Nucleus accumbens (tissue), 56 donors: Measurements from ENCODE around the gene C6orf141.

ENCODE experiments used
- DNase-seq, 56 donors: peaks; one replicate each; lab custom pipeline; 2025; lab: John Stamatoyannopoulos, UW

The C6orf141 gene

DNA sequence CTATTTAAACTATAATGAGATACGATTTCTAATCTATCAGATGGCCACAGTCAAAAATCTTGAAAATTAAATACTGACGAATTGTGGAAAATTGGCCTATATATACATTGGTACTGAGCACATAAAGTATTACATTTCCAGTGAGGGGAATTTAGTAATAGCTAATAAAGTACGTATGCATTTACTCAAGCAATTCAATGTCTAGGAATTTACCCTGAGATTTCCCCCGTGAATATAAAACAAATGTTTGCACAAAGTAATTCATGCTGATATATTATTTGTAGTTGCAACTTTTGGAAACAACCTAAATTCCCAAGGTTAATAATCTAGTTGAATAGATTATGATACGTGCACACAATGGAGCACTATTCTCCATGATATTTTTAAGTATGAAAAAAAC, 14.7 kb upstream of the C6orf141 start:
- no peak for DNase-seq

DNA sequence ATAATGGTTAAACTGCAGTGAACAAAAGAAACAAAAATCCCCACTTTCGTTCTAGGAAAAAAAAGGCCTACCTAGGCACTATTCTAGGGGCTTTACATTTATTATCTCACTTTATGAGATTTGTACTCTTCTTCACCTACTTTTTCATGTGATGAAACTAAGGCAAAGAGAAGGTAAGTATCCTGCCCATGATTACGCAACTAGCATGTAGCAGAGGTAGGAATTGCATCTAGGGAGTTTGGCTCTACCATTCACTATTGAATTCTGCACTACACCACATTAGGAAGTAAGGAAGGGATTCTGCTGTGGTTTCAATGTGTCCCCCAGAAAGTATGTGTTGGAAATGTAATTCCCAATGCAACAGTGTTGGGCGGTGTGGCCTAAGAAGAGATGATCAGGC, 11.4 kb upstream of the C6orf141 start:
- DNase-seq: no peak

DNA sequence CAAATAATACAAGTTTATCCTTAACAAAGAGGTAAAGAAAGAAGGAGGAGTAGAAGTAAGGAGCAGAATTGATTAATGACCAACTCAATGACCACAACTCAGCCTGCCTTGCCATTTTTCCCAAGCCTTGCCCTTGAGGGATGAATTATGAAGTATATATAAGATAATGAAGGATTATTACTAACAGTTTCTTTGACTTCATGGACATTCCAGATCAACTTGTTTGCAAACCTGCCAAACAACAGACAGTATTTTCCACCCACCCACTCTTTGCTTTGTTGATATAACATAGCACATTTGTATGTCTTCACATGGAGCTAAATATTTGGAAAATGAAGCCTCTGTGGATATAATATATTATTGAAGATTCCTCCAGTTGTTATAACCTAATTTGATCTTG, 9.9 kb upstream of the C6orf141 start:
- no peak for DNase-seq

DNA sequence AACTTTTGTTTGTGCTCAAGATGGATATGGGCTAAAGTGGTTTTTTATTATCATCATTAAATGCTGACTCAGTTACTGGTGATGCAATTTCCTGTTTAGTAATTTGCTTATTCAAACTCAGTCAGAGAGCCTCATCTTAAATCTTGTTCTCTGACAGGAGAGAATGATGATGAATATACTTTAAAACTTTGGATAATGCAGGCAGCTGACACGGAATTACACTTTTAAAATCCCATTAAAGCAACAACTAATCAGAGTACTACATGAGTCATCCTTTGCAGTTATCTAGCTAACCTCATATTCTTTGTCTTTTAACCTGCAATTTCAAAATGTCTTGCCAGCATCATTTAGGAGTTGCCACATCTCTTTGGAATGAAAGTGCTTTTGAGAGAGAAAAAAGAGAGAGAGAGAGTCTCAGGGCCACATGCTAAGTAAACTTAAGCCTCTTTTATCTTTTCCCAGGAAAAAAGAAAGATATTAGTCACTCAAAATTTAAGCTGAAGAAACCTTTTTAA, 9.2 kb upstream of the C6orf141 start:
- no peak for DNase-seq

DNA sequence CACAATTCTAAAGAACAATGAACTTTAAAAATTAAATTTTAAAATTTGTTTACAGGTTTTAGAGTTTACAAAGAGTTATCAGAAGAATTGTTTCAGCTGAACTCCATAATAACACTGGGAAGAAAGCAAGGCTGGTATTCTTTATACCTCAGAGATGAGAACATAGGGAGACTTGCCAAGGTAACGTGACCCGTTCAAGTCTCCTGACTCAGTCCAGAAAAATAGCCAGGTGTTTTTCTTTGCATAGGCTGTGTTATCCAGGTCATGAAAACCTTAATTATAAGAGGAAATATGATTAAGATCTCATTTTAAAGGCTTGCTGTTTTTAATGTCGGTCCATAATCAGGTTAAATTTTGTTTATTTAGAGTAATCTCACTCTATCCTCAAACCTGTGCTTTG, 8.5 kb upstream of the C6orf141 start:
- no peak for DNase-seq

DNA sequence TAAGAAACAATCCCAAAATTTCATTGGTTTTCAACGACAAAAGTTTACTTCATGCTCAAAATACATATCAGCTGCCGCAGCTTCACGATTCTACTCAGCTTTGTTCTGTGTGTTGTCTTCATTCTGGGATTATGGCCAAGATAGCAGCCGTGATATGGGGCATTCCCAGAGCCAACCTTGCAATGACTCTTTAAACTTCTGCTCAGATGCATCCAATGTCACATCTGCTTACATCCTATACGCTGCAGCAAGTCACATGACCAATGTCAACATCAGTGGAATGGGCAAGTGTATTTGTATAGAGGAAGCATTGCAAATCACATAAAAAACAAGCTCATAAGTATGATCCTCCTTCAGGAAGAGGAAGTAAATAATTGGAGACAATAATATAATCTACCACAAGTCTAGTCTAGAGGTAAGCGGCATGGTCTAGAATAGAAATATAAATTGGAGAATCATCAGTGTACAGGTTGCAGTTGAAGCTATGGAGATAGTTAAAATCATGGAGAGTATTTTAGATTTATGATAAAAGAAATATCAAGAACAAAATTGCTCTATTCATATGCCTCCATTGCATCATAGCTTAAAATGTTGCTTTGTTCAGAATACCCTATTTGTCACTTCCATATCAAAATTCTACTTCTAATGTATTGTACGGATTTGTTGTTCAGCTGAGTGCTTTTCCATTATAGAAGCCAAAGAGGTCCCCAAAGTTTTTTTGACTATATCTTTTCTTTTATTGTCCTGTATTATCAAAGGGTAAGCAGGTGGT, 7.2 kb upstream of the C6orf141 start:
- no peak for DNase-seq

DNA sequence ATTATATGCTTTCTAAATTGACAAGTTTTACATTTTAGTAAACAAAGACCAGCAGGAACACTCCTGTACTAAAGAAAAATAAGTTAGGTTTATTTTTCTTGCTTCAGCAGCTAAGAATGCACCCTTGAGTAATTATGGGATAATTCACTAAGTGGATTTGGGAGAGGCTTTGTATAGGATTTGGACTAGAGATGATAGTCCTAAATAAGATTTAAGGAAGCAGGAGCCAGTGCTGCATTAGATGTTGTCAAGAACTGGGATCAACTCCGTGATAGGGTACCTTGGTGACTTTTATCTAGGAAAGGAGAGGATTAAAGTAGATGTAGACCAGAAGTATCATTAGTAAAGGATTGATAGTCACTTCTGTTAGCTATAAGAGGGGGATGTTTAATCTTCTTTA, 4.1 kb upstream of the C6orf141 start:
- DNase-seq: no peak

DNA sequence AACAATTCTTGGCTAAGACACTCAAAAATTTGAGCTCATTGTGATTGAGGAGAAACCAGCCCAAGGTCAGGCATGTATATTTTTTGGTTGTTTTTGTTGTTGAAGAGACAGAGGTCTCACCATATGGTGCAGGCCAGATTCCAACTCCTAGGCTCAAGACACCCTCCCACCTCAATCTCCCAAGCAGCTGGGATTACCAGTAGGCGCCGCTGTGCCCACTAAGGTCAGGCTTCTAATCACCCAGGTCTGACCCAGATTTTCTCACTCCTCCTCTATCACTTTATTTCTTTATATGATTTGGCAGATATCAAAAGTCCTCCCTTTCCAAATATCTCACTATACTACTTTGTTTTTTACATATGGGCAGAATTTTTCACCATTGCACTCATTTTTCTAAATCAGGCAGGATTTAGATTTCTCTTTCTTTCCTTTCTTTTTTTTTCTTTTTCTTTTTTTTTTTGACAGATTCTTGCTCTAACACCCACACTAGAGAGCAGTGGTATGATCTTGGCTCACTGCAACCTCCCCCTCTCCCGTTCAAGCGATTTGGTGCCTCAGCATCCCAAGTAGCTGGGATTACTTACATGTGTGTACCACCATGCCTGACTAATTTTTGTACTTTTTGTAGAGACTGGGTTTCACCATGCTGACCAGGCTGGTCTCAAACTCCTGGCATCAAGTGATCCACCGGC, 1.7 kb upstream of the C6orf141 start:
- DNase-seq: no peak

DNA sequence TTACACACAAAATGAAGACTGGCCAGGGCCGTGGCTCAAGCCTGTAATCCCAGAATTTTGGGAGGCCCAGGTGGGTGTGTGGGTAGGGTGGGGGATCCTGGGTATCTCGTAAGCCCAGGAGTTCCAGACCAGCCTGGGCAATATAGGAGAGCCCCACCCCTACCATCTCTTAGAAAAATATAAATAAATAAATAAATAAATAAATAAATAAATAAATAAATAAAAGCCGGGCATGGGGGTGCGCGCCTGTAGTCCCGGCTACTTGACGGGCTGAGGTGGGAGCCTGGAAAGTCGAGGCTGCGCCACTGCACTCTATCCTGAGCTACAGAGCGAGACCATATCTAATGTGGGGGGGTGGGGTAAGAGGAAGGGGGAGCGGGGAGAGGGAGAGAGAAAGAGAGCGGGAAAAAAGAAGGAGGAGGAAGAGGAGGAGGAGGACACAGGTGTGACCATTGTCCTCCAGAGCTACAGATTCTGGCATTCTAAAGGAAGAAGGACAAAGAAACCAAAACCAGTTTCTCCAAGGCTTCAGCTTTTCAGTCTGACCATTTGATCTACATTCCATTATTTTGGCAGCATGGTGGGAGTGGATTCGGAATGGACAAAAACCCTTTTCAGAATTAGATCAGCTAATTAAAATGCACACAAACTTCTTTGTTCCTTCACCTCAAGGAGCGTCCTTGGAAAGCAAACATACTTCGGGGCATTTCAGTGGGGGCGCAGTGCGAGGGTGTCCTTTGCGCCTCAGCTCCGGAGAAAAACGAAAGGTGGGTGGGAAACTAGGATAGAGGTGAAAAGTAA, 577 bp upstream of the C6orf141 start:
- DNase-seq: peak in 1 of 56 donors; percentile 54

DNA sequence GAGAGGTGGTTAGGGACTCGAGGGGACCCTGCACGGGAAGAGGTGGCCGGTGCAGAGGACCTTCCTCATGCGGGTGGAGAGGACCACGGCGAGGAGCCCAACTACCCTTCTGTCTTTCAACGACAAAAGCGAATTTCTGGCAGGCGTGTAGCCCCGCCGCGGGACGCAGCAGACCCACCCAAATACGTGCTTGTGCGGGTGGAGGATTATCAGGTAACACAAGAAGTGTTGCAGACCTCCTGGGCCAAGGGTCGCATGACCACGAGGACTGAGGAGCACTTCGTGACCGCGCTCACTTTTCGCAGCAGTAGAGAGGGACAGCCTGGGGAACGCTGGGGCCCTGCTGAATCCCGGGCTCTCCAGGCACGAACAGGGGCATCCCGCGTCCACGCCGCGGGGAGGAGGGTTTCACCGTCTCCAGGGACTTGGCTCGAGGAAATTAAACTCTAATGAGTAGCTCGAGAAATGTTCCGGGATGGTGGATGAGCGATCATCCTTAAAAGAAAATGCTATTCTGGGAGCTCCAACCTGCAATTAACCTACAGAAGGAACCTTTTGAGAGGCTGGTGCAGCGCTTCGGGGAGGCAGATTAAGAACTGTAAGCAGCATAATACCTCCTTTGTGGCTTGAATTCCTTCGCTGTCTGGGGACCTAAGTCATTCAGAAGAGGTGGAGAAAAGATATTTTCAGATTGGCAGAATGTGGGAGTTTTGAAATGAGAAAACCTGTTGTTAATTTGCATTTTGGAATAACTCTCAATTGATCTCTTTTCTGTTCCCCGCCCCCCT, 804 bp downstream of the C6orf141 start:
- DNase-seq: peak in 12 of 56 donors; percentile 4 to 72 (median 25)

DNA sequence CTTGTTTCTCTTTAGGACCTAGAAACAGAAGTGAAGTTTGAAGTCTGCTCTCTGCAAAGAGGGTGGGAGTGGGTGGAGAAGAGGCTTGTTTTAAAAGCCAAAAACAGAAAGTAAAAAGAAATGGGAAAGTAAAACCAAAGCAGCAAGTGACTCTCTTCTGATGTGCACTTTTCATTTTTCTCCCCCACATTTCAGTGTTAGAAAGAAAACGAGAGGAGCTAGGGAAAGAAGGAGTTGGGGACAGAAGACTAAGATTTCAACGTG, 1.3 kb downstream of the C6orf141 start:
- peak in 2 of 56 donors; percentile 51 to 63 for DNase-seq

DNA sequence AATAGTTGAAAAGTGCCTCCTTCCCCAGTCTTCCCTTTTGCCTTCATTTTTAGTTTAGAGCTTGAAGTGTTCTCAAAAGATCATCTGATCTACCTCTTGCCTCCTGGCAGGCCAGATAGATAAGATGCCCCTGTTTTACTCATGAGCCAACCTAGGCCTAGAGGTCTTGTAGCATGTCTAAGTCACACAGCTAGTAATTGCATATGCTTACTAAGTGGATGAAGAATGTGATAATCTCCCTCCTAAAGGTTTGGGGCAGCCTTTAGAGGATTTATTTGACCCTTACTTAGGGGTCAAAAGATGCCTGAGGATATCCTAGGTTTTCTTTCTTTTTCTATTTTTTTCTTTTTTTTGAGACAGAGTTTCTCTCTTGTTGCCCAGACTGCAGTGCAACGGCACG, 2.1 kb downstream of the C6orf141 start:
- DNase-seq: no peak

DNA sequence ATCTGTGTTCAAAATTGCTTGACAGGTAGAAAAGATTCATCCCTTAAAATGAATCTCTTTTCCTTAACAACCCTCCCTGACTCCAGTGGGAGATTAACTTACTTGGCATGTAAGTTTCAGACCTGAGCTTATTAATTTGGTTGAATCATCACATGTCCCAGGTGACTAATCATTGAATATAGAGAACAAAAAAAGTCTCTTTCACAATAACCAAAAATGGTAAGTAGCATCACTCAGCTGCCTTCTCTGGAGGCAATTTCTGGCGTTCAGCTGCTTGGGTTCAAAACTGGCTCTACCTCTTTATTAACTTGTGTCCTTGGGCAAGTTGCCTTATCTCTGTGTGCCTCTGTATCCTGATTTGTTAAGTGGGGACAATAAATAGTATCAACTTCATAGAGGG, 2.9 kb downstream of the C6orf141 start:
- DNase-seq: peak in 4 of 56 donors; percentile 9 to 20 (median 14)

DNA sequence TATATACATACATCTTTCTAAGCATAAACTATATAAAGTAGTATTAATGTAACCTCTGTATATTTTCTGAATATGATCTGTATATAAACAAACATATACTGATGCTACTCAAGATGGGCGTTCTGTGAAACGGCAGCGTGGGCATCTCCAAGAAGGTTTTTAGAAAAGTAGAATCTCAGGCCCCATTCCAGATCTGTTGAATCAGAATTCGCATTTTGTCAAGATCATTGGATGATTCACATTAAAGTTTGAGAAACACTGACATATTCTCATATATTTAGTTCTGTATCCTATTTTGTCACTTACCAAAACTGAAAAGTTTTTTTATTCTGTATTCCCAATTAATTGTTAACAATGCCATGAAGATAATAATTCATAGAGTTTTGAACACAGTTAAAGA, 5.5 kb downstream of the C6orf141 start:
- DNase-seq: no peak

DNA sequence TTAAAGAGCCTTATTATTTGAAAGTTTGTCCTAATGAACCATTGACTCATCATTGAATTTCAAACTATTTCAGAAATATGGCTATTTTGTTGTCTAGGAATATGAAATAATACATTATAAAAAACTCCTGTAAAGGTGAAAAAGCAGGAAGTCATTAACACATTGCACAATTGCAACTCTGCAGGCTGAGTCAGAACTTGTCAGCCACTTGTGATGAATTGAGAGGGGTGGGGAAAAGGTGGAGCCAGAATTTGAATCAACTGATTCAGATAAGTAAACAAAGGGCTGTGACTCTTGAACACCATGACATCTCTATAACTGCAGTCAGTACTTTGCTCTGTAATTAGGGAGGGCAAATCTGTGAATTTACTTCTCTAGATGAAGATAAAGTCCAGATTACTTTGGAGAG, 6.0 kb downstream of the C6orf141 start:
- peak in 5 of 56 donors; percentile 12 to 36 (median 23) for DNase-seq

DNA sequence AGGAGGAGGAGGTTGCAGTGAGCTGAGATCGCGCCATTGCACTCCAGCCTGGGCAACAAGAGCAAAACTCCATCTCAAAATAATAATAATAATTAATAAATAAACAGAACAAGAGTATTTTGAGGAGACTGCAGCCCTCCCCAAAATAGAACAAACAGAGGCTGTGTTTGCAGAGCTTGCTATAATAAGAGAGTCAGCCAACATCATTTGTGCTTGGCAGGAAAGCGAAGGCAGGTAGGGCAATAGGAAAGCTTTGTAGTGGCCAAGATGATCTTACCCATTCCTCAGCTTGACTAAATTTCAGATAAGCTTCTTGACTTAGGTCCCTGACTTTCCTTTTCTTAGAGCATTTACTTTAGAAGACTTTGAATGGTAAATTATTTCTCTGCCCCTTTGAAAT, 6.7 kb downstream of the C6orf141 start:
- DNase-seq: no peak

DNA sequence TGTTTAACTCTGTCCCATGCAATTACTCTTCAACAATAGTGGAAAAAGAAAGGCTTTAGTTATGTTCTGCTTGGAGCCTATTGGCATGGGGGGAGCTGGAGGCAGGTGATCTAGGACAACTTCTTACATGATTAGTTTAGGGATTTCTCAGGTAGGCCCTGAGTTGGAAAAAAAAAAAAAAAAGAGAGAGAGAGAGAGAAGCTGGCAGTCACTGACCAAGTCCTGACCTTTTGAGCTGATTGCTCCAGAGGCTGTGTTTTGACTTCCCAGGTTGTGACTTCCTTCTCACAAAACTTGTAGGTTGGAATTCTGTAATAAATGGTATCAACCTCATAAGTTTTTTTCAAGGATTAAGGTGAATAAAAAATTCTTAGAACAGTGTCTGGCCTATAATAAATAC, 7.8 kb downstream of the C6orf141 start:
- no peak for DNase-seq

DNA sequence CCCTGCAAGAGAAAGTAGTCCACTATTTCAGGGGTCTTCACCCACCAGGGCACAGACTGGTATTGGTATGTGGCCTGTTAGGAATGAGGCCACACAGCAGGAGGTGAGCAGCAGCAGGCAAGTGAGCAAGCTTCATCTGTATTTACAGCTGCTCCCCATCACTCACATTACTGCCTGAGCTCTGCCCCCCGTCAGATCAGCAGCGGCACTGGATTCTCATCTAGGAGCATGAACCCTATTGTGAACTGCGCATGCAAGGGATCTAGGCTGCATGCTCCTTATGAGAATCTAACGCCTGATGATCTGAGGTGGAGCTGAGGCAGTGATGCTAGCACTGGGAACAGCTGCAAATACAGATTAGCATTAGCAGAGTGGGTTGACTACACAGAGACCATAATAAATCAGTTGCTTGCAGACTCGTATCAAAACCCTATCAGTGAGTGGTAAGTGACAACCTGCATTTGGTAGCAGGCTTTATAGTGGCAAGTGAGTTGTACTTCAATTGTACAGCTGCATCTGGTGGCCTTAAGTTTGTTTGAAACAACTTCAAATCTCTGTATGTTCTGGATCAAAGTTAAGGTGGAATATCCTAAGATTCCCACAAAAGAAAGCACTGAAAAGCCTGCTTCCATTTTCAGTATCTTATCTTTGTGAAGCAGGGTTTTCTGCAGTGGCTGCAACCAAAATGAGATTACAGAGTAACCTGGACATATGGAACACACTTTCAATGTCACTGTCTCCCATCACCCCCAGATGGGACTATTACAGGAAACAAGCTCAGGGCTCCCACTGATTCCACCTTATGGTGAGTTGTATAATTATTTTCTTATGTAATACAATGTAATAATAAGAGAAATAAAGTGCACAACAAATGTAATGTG, 12.8 kb downstream of the C6orf141 start:
- no peak for DNase-seq

DNA sequence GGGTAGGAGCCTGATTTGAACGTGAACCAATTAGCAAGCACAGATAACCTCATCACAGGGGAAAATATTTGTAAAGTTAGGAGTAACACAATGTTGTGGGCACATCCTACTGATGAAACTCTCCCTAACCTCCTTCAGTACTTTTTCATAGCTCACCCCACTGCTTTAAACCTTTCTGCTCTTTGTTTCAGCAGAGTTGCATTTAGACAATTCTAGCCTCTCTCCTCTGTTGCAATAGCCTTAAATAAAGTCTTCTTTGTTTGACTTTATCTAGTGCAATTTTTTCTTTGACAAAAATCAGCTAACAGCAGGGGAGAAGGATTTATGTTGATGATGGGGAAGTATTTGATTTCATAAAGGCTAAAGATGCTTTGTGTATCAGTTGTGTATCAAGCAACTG, 14.1 kb downstream of the C6orf141 start:
- DNase-seq: no peak

DNA sequence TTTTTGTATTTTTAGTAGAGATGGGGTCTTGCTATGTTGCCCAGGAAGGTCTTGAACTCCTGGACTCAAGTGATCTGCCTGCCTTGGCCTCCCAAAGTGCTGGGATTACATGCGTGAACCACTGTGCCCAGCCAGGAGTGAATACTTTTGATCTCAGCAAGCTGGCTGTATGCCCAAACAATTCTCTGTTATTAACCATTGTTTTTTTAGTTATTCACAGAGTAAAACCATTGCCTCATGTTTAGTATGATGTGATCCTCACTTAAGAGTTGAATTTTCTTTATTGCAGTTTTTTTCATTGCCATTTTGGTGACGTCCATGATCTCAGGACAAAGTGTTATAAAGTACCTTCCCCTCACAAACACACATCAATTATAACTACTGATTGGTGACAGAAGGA, 14.8 kb downstream of the C6orf141 start:
- no peak for DNase-seq
